UCSD-AML1 (cell line): ENCODE results near the gene MFAP1.
"Not testable (repeated sequence)": the region's sequence is repeated elsewhere in the genome, so short reads cannot be mapped to it uniquely, and the experiment has no call there.

ENCODE experiments used
- DNase-seq: peaks from one replicate; lab custom pipeline; 2025; ENCODE audit not compliant: unreplicated experiment; lab: John Stamatoyannopoulos, UW

MFAP1 gene

GRCh38 chr15:43825305-43825704, 815 bp upstream of the MFAP1 start:
- DNase-seq, result not testable (repeated sequence)

- no peak for DNase-seq
These were observed 3.0 kb downstream of the MFAP1 start for GRCh38 chr15:43821505-43821904.

GRCh38 chr15:43815064-43815463, 9.4 kb downstream of the MFAP1 start:
- DNase-seq, result not testable (repeated sequence)

- DNase-seq, result no peak
These were observed 15.4 kb downstream of the MFAP1 start for GRCh38 chr15:43808960-43809678.

GRCh38 chr15:43808435-43808950, 16.0 kb downstream of the MFAP1 start:
- DNase-seq, result no peak

GRCh38 chr15:43802676-43803075, 21.8 kb downstream of the MFAP1 start:
- DNase-seq, result not testable (repeated sequence)

- peak; percentile 91 for DNase-seq
These were observed 24.0 kb downstream of the MFAP1 start, which contains the start of gene HYPK for GRCh38 chr15:43800286-43801141. Gene HYPK, plus strand, starts transcription at chr15:43800599. Its CDS starts 24 bp downstream, at chr15:43800623.

- no peak for DNase-seq
These were observed 24.6 kb downstream of the MFAP1 start, which contains the start of gene SERINC4 for GRCh38 chr15:43799945-43800285. Gene SERINC4, minus strand, starts transcription at chr15:43800220. Its CDS starts 234 bp downstream, at chr15:43799986.

- peak; percentile 14 for DNase-seq
These were observed 25.1 kb downstream of the MFAP1 start for GRCh38 chr15:43799209-43799944.

- no peak for DNase-seq
These were observed 27.9 kb downstream of the MFAP1 start for GRCh38 chr15:43796566-43796965.

GRCh38 chr15:43795997-43796396, 28.5 kb downstream of the MFAP1 start:
- no peak for DNase-seq

- DNase-seq, result no peak
These were observed 29.3 kb downstream of the MFAP1 start for GRCh38 chr15:43795197-43795596.

GRCh38 chr15:43794269-43795037, 30.0 kb downstream of the MFAP1 start:
- DNase-seq, result no peak

GRCh38 chr15:43793647-43794046, 30.8 kb downstream of the MFAP1 start:
- DNase-seq, result no peak

- DNase-seq, result no peak
These were observed 31.6 kb downstream of the MFAP1 start for GRCh38 chr15:43792761-43793476.

GRCh38 chr15:43791993-43792760, 32.3 kb downstream of the MFAP1 start, which contains the start of gene SERF2:
Gene SERF2, plus strand, starts transcription at chr15:43792320. Its CDS starts 57 bp downstream, at chr15:43792377.
- DNase-seq, result peak; percentile 100

GRCh38 chr15:43789409-43789808, 35.1 kb downstream of the MFAP1 start:
- DNase-seq, result no peak

- DNase-seq, result no peak
These were observed 45.5 kb downstream of the MFAP1 start for GRCh38 chr15:43779016-43779415.
